8988T (cell line): ENCODE data around the gene TMEM238.

ENCODE experiments used
- DNase-seq: peaks from one replicate; pipeline ENCODE4 v3.0.0; 2011

The TMEM238 gene

DNA sequence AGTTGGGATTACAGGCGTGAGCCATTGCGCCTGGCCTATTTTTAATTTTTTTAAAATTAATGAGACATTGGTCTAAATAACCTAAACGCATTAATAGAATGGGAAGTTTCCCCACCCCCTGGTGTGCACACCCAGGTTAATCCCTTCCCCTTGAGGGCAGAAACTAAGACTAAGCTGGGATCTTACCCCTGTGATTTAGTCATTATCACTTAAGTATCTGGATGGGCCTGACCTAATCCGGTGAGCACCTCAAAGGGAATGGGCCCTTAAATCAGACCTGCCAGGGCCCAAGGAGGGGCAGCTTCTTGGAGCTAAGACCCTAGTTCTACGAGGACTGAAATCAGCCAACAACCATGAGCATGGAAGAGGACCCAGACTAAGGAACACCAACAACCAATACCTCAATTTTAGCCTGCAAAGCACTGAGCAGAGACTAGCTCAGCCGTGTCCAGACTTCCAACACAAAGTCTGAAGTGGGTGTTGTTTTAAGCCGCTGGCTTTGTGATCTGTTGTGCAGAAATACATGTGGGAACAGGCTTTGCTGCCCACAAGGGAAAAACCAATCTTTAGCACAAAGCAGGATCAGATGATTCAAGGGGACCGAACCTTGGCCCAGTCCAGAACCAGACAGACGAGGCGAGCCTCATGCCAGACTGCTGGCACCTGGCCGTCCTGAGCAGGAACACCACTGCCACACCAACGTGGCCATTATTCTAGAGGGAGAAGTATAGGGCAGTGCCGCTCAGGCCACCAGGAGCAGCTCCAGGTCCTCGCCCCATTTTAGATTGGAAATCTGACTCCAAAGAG, 16.4 kb upstream of the TMEM238 start:
- no peak for DNase-seq

DNA sequence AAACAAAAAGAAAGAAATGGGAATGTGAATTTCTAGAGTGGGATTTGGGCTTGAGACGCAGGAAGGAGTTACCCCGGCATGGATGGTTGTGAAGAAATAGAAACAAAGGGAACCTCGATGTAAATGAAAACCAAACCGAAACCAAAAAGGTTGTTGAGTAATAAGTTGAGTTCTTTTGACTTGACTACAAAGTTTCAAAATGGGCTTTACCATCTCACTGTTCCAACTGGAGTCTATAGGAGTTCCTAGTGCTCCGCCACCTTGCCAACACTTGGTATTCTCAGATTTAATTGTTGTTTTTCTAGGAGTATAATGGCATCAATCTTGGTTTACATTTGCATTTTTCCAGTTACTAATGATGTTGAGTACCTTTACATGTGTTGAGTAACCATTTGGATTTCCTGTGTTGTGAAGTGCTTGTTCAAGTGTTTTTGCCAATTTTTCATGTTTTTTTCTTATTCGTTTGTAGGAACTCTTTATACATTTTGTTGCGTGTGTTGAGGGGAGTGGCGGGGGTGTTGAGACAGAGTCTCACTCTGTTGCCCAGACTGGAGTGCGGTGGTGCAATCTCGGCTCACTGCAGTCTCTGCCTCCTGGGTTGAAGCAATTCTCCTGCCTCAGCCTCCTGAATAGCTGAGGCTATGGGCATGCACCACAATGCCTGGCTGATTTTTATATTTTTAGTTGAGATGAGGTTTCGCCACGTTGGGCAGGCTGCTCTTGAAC, 14.3 kb upstream of the TMEM238 start:
- no peak for DNase-seq

DNA sequence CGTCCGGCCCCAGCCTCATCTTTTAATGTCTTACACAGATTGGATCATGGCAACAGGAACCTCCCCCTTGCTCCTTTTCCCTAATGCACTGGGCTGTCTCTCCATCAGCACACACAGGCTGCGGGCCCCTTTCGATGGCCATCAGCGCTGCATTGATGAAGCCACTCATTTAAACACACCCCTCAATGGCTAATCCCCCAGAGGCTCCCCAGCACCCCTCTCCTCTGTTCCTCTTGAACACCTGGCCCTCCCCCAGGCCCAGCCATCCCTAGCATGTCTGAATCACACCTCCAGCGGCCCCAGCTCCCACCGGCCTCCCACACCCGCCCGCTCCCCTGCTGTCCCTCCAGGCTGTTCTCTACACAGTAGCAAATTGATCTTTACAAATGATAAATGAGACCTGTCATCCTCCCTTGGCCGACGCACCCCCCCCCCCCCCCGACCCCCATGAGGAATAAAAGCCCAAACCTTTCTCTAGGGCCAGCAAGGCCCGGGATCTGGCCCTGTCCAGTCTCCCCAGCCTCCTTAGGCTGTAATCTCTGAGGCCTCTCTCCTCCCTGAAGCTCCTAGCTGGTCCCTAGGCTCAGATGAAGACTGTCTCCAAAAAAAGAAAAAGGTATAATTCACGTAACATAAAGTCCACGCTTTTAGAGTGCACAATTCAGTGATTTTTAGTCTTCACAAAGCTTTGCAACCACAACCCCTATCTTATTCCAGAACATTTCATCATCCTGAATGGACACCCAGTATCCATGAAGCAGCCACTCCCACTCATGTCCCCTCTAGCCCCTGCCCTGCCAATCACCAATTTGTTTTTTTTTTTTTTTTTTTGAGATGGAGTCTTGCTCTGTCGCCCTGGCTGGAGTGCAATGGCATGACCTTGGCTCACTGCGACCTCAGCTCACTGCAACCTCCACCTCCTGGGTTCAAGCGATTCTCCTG, 9.0 kb upstream of the TMEM238 start:
- DNase-seq: no peak

DNA sequence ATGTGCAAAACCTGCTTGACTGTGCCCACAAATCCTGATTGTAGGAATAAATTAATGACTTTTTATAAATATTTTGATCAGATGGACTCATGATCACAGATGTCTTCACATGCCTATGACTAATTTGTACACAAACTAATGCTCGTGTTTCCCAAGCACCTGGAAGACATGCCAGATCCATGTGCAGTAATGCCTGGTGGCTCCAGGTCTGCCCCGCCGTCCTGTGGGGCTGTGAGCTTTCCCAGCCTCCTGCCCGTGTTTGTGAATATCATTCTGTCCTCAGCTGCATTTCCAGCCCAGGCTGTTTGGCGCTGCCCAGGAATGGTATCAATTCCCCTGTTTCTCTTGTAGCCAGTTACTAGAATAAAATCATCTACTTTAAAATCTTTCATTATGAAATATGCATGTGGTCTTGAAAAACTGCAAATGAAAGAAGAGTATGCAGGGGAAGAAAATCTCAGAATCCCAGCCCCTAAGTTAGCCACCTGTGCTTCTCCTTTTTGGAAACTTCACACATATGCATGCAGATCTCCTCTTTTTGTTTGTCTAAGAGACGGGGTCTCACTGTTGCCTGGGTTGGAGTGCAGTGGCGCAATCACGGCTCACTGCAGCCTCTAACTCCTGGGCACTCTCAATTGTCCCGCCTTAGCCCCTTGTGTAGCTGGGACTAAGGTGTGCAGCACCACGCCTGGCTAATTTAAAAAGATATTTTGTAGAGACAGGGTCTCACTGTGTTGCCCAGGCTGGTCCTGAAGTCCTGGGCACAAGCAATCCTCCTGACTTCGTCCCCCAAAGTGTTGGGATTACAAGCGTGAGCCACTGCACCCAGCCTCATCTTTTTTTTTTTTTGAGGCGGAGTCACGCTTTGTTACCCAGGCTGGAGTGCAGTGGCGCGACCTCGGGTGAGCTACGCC, 7.9 kb upstream of the TMEM238 start:
- no peak for DNase-seq

GRCh38 chr19:55391191-55391670, 7.1 kb upstream of the TMEM238 start:
- DNase-seq: no peak

- no peak for DNase-seq
These were observed 6.4 kb upstream of the TMEM238 start for GRCh38 chr19:55390461-55390880.

DNA sequence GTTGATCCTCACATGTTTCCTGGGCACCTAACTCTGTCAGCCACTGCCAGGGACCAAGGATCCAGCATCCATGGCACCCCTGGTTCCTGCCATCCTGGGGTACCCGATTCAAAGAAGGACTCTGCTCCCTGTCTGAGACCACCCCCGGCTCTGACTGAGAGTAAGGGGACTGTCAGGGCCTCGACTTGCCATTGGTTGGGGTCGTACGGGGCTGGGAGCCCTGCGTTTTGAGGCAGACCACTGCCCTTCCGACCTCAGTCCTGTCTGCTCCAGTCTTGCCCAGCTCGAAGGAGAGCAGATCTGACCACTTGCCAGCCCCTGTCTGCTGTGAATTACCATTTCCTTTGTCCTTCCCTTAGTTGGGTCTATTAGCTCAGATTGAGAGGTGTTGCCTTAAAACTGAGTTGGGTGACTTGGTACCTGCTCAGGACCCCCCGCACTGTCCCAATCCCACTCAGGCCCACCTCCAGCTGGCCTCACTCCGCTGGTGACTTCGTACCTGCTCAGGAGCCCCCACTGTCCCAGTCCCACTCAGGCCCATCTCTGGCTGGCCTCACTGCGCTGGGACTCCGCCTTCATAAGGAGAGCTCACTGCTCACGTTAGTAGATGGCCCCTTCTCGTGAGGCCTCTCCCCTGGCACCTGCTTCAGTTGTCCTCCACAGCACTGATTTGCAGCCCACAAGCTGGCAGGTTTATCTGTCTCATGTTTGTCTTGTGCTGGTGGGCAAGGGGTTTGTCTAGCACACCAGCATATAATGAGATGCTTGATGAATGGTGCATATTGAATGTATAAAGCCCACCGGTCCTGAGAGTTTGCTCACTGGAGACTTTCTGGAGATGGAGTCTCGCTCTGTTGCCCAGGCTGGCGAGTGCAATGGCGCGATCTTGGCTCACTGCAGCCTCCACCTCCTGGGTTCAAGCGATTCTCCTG, 5.6 kb upstream of the TMEM238 start:
- no peak for DNase-seq

DNA sequence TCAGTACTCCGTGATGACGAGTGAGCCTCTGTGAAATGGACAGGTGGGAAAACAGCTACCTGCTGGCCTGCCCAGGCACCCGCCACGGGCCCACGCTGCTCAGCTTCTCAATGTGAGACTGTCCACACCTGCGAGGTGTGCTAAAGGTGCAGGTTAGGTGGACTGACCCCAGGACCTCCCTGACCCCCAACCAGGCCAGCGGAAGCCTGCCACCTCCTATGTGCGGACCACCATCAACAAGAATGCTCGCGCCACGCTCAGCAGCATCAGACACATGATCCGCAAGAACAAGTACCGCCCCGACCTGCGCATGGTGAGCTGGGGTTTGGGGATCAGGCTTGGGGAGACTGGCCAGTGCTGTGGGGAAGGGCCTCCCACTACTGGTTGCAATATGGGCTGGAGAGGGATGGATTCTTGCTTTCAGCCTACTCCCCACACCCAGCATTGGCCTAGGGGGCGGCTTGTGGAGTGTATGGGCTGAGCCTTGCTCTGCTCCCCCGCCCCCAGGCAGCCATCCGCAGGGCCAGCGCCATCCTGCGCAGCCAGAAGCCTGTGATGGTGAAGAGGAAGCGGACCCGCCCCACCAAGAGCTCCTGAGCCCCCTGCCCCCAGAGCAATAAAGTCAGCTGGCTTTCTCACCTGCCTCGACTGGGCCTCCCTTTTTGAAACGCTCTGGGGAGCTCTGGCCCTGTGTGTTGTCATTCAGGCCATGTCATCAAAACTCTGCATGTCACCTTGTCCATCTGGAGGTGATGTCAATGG, 3.8 kb upstream of the TMEM238 start:
- DNase-seq: no peak

- DNase-seq: no peak
These were observed 2.4 kb upstream of the TMEM238 start for GRCh38 chr19:55386493-55386971.

GRCh38 chr19:55385724-55386492, 1.8 kb upstream of the TMEM238 start, which contains the start of gene RPL28:
RPL28 (plus strand) TSS chr19:55385932; CDS start chr19:55386358, 426 bp downstream.
- peak; percentile 80 for DNase-seq

- DNase-seq: peak; percentile 70
These were observed 1.0 kb upstream of the TMEM238 start for GRCh38 chr19:55384920-55385723.

DNA sequence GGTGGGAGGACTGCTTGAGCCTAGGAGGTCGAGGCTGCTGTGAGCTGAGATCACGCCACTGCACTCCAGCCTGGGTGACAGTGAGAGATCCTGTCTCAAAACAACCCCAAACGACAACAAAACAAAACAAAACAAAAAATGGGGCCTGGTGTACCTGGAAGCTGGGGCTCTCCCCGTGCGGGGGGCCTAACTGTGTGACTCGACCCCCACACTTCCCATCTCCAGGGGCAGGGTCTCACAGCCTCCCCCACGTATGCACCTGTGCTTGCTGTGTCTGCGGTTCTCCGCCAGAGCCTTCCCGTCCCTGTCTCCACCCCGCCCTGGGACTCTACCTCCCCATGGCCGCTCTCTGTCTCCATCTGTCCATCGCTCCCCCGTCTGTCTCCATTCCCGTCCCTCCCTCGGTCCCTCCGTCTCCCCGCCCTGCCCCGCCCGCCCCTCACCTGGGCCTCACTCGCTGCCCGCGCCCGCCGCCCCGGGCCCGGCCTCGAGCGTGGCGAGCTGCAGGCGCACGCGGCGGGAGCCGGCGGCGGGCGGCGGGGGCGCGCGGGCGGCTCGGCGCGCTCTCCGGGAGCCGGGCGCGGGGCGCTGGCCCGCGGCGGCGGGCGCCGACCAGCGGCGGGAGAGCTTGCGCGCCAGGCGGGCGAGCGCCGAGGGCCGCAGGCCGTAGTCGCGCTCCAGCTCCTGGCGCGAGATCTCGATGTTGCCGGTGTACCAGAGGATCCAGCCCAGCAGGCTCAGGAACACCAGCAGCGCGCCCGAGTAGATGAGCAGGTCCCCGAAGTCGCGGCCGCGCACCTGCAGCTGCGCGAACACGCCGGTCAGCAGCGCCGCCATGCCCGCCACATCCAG, 587 bp downstream of the TMEM238 start:
- DNase-seq: peak; percentile 86

GRCh38 chr19:55382522-55383054, 1.5 kb downstream of the TMEM238 start:
- DNase-seq: no peak

DNA sequence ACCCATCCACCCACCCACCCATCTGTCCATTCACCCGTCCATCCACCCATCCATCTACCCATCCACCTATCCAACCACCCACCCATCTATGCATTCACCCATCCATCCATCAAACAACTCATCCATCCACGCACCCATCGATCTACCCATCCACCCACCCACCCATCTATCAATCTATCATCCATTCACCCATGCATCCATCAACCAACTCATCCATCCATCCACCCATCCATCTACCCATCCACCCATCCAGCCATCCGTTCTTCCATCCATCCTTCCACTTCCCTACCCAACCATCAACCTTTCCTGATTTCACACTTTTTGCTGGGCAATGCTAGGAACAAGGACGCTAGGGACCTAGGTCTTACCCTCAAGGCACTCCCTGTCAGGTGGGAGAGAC, 2.1 kb downstream of the TMEM238 start:
- no peak for DNase-seq

DNA sequence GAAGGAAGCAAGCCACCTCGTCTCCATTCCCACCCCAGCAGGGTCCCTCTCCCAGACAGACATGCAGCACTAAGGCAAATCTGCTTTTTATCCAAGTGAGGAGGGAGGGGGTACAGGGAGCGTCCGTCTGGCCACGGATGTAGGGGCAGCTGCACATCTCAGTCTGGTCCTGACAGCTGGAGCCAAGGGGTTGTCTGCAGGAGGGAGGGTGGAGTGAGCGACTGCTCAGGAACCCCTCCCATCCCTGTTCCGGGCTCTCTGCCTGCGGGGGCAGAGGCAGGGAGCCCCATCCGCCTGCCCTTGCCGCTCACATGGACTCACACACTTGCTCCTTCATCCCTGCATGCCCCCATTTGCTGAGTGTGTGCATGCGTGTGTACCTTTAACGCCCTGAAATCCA, 4.9 kb downstream of the TMEM238 start:
- no peak for DNase-seq

- DNase-seq: no peak
These were observed 6.5 kb downstream of the TMEM238 start for GRCh38 chr19:55377356-55378131.
